GM18520 (cell line): ENCODE measurements around the gene PSTPIP2.
"Not testable (repeated sequence)": the region's sequence is repeated elsewhere in the genome, so short reads cannot be mapped to it uniquely, and the experiment has no call there.

ENCODE experiments used
- ATAC-seq: cut with Tn5 transposase; IDR thresholded peaks from one replicate; pipeline ENCODE4 v1.9.1; 2021; ENCODE audit not compliant: unreplicated experiment

Gene PSTPIP2

DNA sequence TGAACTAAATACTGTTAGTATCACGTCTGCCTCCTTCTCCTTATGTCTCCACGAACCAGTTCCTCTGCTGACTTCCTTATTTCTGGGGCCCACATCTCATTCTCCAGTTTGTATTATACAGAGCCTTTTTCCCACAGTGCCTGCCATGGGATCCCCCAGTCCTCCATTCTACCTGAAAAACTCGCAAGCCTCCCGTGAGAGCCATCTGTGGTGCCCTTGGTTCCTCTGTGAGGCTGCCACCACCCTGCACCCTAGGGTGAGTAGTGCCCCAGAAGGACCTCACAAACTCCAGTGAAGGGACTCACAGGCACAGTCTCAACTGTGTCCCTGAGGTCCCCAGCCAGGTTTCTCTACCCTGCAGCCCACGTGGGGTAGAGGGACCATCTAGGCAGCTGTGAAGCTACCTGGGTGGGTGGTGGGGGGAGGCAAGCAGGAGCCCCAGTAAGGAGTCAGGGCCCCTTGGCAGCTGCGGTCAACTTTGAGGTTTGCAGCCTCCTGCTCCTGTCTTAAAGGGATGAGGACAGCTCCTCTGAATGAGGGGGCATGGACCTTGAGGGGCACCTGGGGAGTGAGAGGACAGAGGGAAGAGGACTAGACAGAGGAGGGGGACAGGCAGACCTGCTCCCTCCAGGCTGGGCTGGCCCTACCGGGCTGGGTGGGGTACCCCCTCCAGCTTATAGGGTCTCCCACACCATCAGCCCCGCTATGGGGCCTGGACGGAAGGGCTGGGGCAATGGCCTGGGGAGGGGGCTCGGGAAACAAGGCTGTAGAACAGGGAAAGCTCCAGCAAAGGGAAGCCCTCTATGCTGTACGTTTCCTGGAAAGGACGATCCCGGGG lies 1.0 kb downstream of the PSTPIP2 start:
- no peak for ATAC-seq

DNA sequence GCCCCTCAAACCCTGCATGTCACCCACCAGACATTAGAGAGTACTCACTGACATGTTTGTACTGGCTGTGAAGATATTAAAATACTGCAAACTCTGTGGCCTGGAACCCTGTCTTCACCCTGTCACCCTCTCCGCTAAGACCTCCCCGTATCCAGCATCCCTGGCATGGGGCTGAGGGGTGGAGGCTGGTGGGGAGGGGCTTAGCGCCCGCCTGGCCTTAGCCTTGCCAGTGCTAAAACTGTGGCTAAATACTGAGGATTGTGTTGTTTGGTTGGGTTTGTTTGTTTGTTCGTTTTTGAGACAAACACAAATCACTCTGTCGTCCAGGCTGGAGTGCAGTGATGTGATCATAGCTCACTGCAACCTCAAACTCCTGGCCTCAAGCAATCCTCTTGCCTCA lies 1.8 kb downstream of the PSTPIP2 start:
- no peak for ATAC-seq

DNA sequence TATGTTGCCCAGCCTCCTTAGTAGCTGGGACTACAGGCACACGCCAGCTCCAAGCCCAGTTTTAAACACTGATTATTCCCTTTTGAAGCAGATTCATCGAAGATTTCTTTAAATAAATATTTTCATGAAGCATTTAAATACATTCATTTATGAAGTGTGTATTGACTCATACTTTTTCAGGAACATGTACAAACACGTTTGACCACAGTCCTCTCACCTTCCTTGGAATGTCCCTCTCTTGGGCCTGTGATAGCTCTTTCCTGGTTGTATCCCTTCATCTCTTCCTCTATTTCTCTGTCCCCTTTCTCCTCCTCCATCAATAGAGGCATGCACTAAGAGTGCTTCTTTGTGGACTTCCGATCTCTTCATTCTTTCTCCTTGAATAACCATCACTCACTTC lies 2.5 kb downstream of the PSTPIP2 start:
- ATAC-seq, result no peak

DNA sequence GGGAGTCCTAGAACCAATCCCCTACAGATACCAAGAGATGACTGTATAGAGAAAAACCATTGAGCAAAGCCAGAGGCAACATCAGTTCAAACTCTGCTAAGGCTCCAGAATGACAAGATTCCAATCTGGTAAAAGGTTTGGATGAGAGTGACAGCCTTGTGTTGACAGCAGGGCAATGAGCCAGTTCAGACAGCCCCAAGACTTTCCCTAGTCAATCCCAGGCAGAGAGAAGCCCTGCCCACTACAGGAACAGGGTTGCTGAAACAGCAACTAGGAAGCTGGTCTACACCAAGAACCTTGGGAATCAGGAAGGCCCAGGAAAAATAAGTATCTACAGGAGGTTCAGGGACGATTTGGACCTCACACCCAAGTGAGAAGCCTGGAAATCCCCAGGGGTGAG lies 3.3 kb downstream of the PSTPIP2 start:
- no peak for ATAC-seq

DNA sequence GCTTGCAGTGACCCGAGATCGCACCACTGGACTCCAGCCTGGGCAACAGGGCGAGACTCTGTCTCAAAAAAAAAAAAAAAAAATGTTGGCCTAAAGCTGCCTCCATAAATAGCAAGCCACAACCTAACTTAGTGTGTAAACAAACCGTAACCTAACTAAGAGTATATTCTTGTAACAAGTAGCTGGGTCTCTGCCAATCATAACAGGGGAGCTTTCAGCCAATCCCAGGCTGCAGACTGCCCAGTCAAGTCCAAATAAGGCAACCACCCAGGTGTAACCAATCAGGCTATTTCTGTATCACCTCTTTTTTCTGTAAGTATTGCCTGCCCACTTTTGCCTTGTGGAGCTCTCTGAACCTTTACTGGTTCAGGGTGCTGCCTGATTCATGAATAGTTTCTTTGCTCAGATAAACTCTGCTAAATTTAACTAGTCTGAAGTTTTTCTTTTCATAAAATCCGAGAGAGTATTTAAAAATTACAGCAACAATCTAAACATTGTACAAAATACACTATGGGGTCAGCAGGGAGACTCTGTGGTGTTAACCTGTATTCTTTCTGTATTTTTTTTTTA lies 4.5 kb downstream of the PSTPIP2 start:
- ATAC-seq, result peak; percentile 29

DNA sequence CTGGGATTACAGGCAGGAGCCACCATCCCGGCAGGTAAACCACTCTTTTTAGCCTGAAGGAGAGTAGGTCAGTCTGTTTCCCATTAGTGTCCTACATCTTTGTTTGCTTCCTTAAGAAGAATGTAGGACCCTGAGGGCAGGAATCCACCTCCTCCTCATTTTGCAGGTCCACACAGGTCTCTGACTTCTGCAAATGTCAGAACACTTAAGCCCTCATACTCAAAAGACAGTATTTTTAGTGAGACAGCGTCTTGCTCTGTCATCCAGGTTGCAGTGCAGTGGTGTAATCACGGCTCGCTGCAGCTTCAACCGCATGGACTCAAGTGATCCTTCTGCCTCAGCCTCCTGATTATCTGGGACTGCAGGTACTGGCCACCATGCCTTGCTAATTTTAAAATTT lies 9.3 kb downstream of the PSTPIP2 start:
- ATAC-seq, result no peak

DNA sequence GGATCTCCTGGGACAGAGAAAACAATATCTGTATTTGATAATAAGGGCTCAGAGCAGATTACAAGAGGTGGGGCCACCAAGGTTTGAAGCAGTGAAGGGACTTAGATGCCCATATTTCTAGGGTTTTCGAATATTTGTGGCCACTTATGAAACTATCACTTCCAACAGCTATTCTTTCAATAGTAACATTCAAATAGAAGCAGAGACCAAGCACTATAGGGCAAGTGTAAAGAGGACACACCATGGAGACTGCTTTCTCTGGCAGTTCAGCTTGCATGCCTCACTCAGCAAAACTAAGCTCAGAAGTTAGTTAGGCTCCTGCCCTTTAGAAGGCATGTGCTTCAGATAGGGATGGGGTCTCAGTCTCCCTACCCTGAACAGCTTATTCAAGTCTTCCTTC lies 10.3 kb downstream of the PSTPIP2 start:
- no peak for ATAC-seq

DNA sequence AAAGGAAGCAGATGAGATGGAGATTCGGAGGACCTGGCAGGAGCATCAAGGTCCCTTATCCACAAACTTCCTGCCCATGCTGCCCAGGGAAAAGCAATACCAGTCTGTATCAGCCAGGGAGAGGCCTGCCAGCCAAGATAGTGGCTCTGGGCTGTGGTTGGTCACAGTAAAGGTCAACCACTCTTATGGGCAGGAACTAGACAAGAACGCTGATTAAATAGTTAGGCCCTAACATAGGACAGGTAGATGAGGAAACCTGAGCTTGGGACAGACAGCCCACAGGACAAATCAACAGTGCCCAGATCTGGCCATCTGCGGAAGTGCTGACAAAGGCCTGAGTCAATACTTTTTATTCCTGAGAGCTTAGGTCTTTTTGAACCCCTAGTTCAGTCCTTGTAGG lies 10.7 kb downstream of the PSTPIP2 start:
- no peak for ATAC-seq

DNA sequence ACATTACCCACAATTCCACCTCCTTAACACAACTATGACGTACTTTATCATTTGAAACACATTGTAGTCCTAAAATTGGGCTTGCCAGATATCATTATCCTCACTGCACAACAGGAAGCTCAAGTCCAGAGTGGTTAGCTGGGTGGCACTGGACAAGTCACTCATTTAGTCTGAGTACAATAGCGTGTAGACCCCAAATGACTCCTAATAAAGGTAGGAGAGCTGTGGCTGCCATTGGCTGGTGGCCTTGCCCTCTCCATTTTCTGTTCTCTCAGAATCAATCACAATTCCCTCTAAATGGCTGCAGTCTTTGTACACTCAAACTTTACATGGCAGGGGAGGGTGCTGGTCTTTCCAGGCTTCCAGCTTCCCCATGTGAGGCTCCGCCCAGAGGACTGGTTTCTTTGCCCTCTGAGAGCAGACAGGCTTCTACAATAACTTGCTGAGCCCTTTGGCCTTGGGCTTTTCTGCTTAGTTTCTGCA lies 11.7 kb downstream of the PSTPIP2 start:
- ATAC-seq, result no peak

DNA sequence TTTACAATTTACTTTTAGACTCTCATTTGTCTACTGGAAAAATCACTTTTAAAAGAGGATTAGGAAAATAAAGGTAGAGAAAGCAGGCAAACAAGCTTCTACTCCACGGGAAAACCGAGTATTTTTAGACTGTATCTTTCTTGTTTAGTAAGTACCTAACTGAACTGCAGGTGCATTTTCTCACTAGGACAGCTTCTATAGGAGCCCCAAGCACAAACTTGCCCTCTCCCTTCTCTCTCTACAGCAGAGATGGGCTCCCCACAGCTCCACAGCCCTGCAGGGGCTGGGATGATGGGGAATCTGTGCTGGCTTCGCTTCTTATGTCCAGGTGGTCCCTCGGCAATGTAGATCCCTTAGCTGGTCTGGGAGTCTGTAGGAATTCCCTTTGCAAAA lies 16.2 kb downstream of the PSTPIP2 start:
- peak; percentile 21 for ATAC-seq

DNA sequence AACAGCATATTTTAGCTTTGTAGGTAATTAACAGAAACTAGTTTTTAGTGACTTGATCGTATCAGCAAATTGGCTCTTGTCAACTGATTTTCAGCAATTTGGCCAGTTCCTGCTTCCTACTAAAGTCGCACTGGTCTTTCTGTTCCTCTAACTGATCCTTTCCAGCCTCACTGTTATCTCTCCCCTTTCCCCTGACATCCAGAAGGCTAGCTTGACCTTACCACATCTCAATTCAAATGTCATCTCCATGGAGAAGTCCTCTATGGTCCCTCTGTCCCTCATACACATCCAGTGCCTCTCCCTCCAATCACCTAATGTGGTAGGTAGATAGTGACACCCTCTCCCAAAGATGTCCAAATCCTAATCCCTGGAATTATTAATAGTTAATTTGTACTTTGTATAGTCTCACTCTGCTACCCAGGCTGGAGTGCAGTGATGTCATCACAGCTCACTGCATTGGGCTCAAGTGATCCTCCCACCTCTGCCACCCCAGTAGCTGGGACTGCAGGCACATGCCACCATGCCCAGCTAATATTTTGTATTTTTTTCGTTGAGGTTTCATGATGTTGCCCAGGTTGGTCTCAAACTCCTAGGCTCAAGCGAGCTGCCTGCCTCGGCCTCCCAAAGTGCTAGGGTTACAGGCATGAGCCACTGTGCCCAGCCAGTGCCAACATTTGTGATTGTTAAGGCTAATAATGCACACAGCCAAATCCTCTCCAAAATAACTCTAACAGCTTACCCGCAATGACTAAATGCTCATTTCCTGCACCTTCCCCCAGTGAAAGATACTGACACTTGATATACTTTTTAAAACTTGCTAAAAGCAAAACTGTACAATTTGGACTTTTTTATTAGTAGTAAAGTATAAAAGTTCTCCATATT lies 16.9 kb downstream of the PSTPIP2 start:
- ATAC-seq, result peak; percentile 44

DNA sequence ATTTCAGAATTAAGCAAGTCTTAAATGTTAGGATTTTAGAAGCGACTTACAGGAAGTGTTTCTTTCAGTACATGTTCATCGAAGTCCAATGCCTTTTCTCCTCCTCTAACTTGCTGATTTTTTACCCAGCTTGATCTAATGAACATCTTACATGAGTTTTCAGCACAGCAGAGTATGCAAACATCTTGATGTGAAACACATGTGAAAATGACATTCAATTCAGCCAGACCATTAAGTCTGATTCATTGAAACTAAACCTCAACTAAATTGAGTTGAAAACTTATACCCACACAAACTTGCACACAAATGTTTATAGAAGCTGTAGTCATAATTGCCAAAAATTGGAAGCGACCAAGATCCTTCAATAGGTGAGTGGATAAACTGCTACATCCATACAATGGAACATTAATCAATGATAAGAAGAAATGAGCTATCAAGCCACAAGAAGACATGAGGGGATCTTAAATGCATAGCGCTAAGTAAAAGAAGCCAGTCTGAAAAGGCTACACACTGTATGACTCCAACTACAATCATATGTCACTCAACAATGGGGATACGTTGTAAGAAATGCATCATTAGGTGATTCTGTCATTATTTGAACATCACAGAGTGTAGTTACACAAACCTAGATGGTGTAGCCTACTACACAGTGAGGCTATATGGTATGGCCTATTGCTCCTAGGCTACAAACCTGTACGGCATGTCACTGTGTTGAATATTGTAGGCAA lies 18.5 kb downstream of the PSTPIP2 start:
- no peak for ATAC-seq

DNA sequence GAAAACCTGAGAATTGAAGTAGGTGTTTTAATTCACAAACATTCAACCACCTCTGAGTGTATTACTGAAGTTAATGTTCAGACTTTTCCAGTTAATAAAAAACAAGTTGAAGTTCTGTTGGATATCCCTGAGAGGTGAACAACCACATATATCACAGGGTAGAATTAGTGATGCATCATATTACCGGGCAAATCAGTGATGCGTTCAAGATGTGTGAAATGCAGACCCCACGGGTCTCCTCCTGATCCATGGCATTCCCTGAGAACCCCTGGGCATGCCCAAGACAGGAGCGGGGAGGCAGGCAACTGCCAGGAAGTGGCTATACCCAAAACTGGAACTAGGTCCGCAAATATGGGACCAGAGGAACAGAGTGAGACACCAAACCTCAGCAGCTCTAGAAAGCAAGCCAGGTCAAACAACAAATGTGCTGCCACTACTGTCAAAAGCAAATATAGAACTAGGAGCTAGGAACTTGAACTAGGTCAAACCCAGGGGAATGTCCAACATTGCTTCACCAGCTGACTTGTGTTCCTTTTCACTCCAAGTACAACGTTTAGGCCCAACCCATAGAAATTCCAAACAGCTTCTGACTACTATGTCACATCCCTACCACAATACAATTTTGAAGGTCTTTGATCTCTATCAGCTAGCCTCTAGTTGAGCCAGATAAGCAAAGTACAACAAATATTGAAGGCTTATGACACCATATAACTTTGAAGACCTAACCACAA lies 20.2 kb downstream of the PSTPIP2 start:
- no peak for ATAC-seq

DNA sequence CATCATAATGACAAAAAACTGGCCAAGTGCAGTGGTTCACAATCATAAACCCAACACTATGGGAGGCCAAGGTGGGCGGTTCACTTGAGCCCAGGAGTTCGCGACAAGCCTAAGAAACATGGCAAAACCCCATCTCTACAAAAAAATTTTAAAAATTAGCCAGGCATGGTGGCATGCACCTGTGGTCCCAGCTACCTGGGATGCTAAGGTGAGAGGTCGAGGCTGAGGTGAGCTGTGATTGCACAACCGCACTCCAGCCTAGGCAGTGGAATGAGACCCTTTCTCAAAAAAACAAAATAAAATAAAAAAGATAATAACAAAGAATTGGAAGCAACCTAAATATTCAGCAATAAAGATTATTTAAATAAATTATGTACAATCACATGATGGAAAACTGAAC lies 21.8 kb downstream of the PSTPIP2 start:
- ATAC-seq, result no peak

DNA sequence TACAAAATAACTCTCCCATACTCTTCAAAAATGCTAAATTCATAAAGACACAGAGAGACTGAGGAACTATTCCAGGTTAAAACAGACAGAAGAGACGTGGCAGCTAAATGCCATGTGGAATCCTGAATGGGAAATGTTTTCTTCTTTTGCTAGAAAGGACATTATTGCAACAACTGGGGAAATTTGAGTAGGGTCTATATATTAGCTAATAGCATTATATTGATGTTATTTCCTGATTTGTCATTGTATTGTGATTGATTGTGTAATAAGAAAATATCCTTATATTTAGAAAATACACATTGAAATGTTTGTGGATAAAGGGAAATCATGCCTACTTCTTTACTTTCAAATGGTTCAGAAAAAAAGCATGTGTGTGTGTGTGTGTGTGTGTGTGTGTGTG lies 23.4 kb downstream of the PSTPIP2 start:
- ATAC-seq, result no peak

DNA sequence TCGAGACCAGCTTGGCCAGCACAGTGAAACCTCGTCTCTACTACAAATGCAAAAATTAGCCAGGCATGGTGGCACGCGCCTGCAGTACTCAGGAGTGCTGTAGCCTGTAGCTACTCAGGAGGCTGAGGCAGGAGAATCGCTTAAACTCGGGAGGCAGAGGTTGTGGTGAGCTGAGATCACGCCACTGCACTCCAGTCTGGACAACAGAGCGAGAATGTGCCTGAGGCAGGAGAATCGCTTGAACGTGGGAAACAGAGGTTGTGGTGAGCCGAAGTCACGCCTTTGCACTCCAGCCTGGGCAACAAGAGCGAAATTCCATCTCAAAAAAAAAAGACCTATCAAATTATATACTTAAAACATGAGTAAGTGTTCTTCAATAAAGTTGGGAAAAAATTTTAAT lies 24.7 kb downstream of the PSTPIP2 start:
- ATAC-seq, result not testable (repeated sequence)

DNA sequence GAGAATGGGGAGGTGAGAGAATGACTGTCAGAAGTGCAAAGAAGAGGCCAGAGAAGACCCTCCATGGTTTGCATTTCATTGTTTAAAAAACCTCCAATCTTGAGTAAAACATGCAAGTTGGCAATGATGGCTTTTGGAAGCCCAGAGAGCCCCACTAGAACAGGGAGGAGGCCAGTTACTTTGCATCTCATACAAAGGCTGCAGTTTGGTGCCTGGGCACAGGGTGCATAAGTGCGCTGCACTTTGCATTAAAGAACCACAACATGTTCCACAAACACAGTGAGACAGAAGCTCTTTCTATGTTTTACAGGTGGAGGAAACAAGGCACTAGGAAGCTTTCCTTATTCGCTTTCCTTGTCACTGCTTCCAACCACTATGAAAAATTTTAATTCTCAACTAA lies 25.4 kb downstream of the PSTPIP2 start:
- ATAC-seq, result no peak

DNA sequence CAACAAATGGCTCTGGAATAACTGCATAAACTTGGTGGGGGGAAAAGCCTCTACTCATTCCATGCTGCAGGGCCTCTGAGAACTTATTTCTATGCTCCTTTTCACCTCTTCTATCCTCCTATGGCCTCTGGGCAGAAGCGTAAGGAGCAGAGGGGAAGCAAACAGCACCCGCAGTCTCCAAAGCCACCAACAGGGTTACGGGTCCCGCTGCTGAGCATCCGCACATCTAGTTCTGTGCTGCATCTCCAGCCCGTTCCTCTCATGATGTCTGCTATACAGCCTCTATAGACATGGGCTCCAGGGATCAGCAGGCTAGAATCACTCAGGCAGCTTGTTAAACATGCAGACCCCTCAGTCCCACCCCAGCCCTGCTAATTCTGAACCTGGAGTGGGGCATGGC lies 25.9 kb downstream of the PSTPIP2 start:
- no peak for ATAC-seq

DNA sequence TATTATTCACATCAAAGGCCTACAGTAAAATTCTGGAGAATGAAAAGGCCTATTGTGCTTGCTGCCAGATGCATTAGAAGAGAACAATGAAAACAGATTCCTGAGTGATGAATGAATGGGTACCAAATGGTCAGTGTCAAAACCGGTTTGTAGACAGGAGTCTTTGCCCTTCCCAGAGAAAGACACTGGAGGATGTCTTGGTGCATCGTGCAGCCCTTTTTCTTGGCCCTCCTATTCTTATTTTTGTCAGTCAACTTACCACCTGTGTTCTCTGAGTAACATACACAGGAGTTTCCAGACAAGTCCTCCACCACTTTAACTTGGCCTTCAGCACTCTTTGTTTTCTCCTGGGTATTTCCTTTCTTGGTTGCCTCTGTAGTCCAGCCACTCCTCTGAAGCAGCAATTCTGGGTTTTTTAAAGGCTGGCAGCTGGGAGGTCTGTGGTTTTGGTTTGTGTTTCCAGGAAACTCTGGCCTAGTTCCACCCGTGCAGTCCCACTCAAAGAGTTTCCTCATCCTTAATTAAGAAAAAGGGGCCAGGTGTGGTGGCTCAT lies 29.4 kb downstream of the PSTPIP2 start:
- ATAC-seq, result no peak

DNA sequence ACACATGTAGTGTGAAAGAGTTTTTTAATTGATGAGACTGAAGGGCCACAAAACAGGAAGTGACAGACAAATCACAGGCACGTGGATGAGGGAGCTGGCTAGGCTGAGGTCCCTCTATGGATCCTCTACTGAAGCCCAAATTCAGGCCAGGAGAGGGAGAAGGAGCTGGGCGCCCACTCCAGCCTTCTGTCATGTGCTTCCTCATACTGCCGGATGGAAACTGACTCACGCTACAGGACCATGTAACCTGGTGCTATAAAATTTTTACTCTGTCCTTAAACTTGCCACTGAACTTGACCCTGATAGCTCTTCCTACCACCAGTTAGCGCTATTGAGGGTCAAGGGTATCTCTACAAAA lies 31.3 kb downstream of the PSTPIP2 start:
- no peak for ATAC-seq
